GM12874 (cell line): ENCODE measurements around the gene ZFYVE21.

Experiments used
- CTCF ChIP-seq: IDR thresholded peaks from 2 replicates; pipeline ENCODE4 v1.5.1; 2011; ENCODE audit warnings: low read depth, mild to moderate bottlenecking, control low read depth, low read length, moderate library complexity; ENCODE audit not compliant: insufficient read depth

Gene ZFYVE21

GRCh38 chr14:103703433-103704385, 11.9 kb upstream of the ZFYVE21 start:
- TF ChIP-seq CTCF = no peak

- no peak for TF ChIP-seq CTCF
Measured at GRCh38 chr14:103704708-103705107, 10.9 kb upstream of the ZFYVE21 start.

GRCh38 chr14:103705118-103705503, 10.5 kb upstream of the ZFYVE21 start:
- no peak for TF ChIP-seq CTCF

- no peak for TF ChIP-seq CTCF
Measured at GRCh38 chr14:103705504-103706284, 9.9 kb upstream of the ZFYVE21 start.

- no peak for TF ChIP-seq CTCF
Measured at GRCh38 chr14:103706551-103707328, 8.9 kb upstream of the ZFYVE21 start.

GRCh38 chr14:103707329-103708263, 8.0 kb upstream of the ZFYVE21 start:
- TF ChIP-seq CTCF = no peak
